ENCODE data around the gene HSPG2.
"Not testable (repeated sequence)": the region's sequence is repeated elsewhere in the genome, so short reads cannot be mapped to it uniquely, and the experiment has no call there.

HSPG2 gene

GRCh38 chr1:21781815-21782348, 155.2 kb downstream of the HSPG2 start:
- DNase-seq: no peak

- peak; percentile 23 for DNase-seq
Observed at GRCh38 chr1:21779613-21780521, 157.2 kb downstream of the HSPG2 start.

GRCh38 chr1:21778405-21778727, 158.7 kb downstream of the HSPG2 start:
- no peak for DNase-seq

GRCh38 chr1:21776925-21777324, 160.2 kb downstream of the HSPG2 start:
- not testable (repeated sequence) for DNase-seq

- no peak for DNase-seq
Observed at GRCh38 chr1:21775985-21776562, 161.0 kb downstream of the HSPG2 start.

GRCh38 chr1:21775550-21775914, 161.6 kb downstream of the HSPG2 start:
- DNase-seq: no peak

- DNase-seq: no peak
Observed at GRCh38 chr1:21774835-21775549, 162.1 kb downstream of the HSPG2 start.

GRCh38 chr1:21773585-21773984, 163.5 kb downstream of the HSPG2 start:
- DNase-seq: no peak

Measured in activated T-cell treated with anti-CD3 and anti-CD28 coated beads for 4 hours (primary cell).